Astrocyte (in vitro differentiated cells and primary cell): ENCODE data around the gene CCNG2.

Experiments
- CTCF ChIP-seq: IDR thresholded peaks from 2 replicates; pipeline ENCODE4 v1.5.1; 2011; ENCODE audit warnings: low read depth, mild to moderate bottlenecking, inconsistent platforms, low read length, moderate library complexity; ENCODE audit not compliant: insufficient read depth
- EZH2 ChIP-seq: IDR thresholded peaks from 2 replicates; pipeline ENCODE4 v1.6.1; 2012; ENCODE audit warnings: mild to moderate bottlenecking, low read length, inconsistent platforms; ENCODE audit not compliant: insufficient read depth

- TF ChIP-seq EZH2: no peak
- TF ChIP-seq CTCF: no peak
Measured at GRCh38 chr4:77124576-77124975, 32.4 kb upstream of the CCNG2 start.
